Measurements from ENCODE around the gene FBXO33. TPM values are rescaled to one million over a fixed set of nuclear protein-coding genes. Genes with fewer than 3 reads are reported as not detected.

Gene FBXO33
- total RNA-seq, 4 donors from 2014 or later: 10.4 to 19.9 (median 16.6) TPM

- H3K9me3 ChIP-seq: no peaks in the 10 kb centered on the region
- no peak overlapping the region for H3K27ac ChIP-seq
- H3K4me3 ChIP-seq: no peak overlapping the region
- ATAC-seq: no peak
- H3K27me3 ChIP-seq: no peaks in the 10 kb centered on the region
- H3K36me3 ChIP-seq: peaks cover 0 to 49% of the 10 kb centered on the region in 2 donors
- TF ChIP-seq EP300 (IDR thresholded peaks at IDR 0.05) (no peak), POLR2AphosphoS5 (IDR thresholded peaks at IDR 0.05) (no peak), POLR2A (IDR thresholded peaks at IDR 0.05) (no peak)
- TF ChIP-seq, protein P1, sequence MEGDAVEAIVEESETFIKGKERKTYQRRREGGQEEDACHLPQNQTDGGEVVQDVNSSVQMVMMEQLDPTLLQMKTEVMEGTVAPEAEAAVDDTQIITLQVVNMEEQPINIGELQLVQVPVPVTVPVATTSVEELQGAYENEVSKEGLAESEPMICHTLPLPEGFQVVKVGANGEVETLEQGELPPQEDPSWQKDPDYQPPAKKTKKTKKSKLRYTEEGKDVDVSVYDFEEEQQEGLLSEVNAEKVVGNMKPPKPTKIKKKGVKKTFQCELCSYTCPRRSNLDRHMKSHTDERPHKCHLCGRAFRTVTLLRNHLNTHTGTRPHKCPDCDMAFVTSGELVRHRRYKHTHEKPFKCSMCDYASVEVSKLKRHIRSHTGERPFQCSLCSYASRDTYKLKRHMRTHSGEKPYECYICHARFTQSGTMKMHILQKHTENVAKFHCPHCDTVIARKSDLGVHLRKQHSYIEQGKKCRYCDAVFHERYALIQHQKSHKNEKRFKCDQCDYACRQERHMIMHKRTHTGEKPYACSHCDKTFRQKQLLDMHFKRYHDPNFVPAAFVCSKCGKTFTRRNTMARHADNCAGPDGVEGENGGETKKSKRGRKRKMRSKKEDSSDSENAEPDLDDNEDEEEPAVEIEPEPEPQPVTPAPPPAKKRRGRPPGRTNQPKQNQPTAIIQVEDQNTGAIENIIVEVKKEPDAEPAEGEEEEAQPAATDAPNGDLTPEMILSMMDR (IDR thresholded peaks at IDR 0.05): no peak
- 94 to 95% methylated on average over 9 of the region's 9 CpGs for WGBS, 2 donors (ENCODE audit: low coverage in 1 of 2)
- H3K4me1 ChIP-seq: no peaks in the 10 kb centered on the region
Measured at GRCh38 chr14:39351708-39352107, 80.5 kb downstream of the FBXO33 start.

GRCh38 chr14:39350866-39351265 lies 81.4 kb downstream of the FBXO33 start:
- Histone ChIP-seq H3K27me3 (no peaks in the 10 kb centered on the region), H3K27ac (no peak overlapping the region), H3K36me3 (peaks cover 0 to 56% of the 10 kb centered on the region in 2 donors), H3K4me3 (no peak overlapping the region), H3K9me3 (no peaks in the 10 kb centered on the region), H3K4me1 (no peaks in the 10 kb centered on the region)
- 86 to 87% methylated on average over 3 of the region's 3 CpGs for WGBS, 2 donors (ENCODE audit: low coverage in 1 of 2)
- no peak for ATAC-seq
- TF ChIP-seq EP300 (IDR thresholded peaks at IDR 0.05) (no peak), POLR2AphosphoS5 (IDR thresholded peaks at IDR 0.05) (no peak), POLR2A (IDR thresholded peaks at IDR 0.05) (no peak)
- TF ChIP-seq, protein P1 (IDR thresholded peaks at IDR 0.05): no peak

Other genes starting within 250 kb of the FBXO33 start
- gene MIA2, start 198.5 kb downstream of the FBXO33 start, total RNA-seq: 10 to 100 TPM; 13.5 to 21.3 (median 16.3) TPM